B cell (primary cell): Measurements from ENCODE around the gene ABCG1. TPM values are rescaled to one million over a fixed set of nuclear protein-coding genes. Genes with fewer than 3 reads are reported as not detected.

Experiments used
- ATAC-seq: fragments of 200-7000 bp; cut with Tn5 transposase; one replicate; pipeline ENCODE4 v1.10.0; 2021; ENCODE audit warnings: low read depth, mild to moderate bottlenecking, moderate number of reproducible peaks, moderate library complexity
- CTCF ChIA-PET: fragments of 350-600 bp; sonication (Branson Sonifier 250); formaldehyde crosslinking; loops from one replicate; lab custom pipeline; 2021; ENCODE audit warnings: antibody characterized with exemption, inconsistent platforms; lab: Charles Lee
- POLR2A ChIA-PET: fragments of 350-600 bp; sonication (Branson Sonifier 250); formaldehyde crosslinking; loops from one replicate; lab custom pipeline; 2021; ENCODE audit warnings: antibody characterized with exemption; lab: Charles Lee
- DNase-seq: peaks from one replicate; pipeline ENCODE4 v3.0.0; 2013
- H2AFZ ChIP-seq: 2 replicates; pipeline ENCODE4 v1.6.1; 2012; ENCODE audit warnings: mild to moderate bottlenecking, low read depth, low read length; ENCODE audit not compliant: insufficient read depth, poor library complexity, severe bottlenecking
- H3K27ac ChIP-seq, 2 donors: 1 replicate in 1 of 2; 2 replicates in 1 of 2; pipeline ENCODE4 v1.5.1; 2012 to 2013; ENCODE audit warnings: low read length in 2 of 2, mild to moderate bottlenecking in 2 of 2, moderate library complexity in 1 of 2
- H3K27me3 ChIP-seq, 4 experiments: fragments of 200-600 bp in 1 of 4; sonication (generic) in 1 of 4; replicated peaks in 1 of 4; 1 replicate in 2 of 4; 2 replicates in 2 of 4; pipeline versions ENCODE4 v1.6.1 to v1.7.0; 2013 to 2016; ENCODE audit warnings: low read length in 3 of 4, mild to moderate bottlenecking in 2 of 4, mixed read lengths in 1 of 4, moderate library complexity in 1 of 4; ENCODE audit not compliant: insufficient read depth in 4 of 4, control insufficient read depth in 3 of 4; ENCODE audit errors: control extremely low read depth in 1 of 4
- H3K36me3 ChIP-seq, 2 experiments: replicated peaks in 1 of 2; 1 replicate in 1 of 2; 2 replicates in 1 of 2; pipeline versions ENCODE4 v1.6.1 to v1.7.1; 2013; ENCODE audit warnings: low read length in 1 of 2; ENCODE audit not compliant: insufficient read depth in 2 of 2, control insufficient read depth in 1 of 2; ENCODE audit errors: control extremely low read depth in 1 of 2, extremely low read depth in 1 of 2
- H3K4me1 ChIP-seq, 2 donors: fragments of 200-600 bp in 1 of 2; sonication (generic) in 1 of 2; 1 replicate in 1 of 2; 2 replicates in 1 of 2; pipeline versions ENCODE4 v1.5.1 to v1.6.1; 2013 to 2017; ENCODE audit warnings: low read length in 2 of 2; ENCODE audit not compliant: control insufficient read depth in 2 of 2, insufficient read depth in 2 of 2
- H3K4me2 ChIP-seq: replicated peaks from 2 replicates; pipeline ENCODE3; 2012; ENCODE audit warnings: mild to moderate bottlenecking, low read depth, low read length; ENCODE audit not compliant: poor library complexity, severe bottlenecking
- H3K4me3 ChIP-seq, 5 experiments: fragments of 200-600 bp in 1 of 5; sonication (generic) in 1 of 5; 1 replicate in 3 of 5; 2 replicates in 2 of 5; pipeline versions ENCODE4 v1.5.1 to v1.7.0; 2011 to 2016; ENCODE audit warnings: low read length in 4 of 5, mild to moderate bottlenecking in 4 of 5, low read depth in 2 of 5, control low read depth in 1 of 5, moderate library complexity in 1 of 5; ENCODE audit not compliant: insufficient read depth in 1 of 5; ENCODE audit errors: control extremely low read depth in 1 of 5, extremely low read depth in 1 of 5
- H3K79me2 ChIP-seq: fragments of 200-600 bp; sonication (generic); one replicate; pipeline ENCODE4 v1.6.0; 2016; ENCODE audit warnings: low read length; ENCODE audit not compliant: control insufficient read depth, insufficient read depth
- H3K9ac ChIP-seq: fragments of 200-600 bp; sonication (generic); 2 replicates; pipeline ENCODE4 v1.6.1; 2017; ENCODE audit warnings: mild to moderate bottlenecking, low read length, moderate library complexity
- H3K9me3 ChIP-seq, 3 donors: one replicate each; pipeline versions ENCODE4 v1.6.1 to v1.7.1; 2013; ENCODE audit warnings: low read length in 2 of 3; ENCODE audit not compliant: control insufficient read depth in 2 of 3, insufficient read depth in 1 of 3; ENCODE audit errors: control extremely low read depth in 1 of 3
- H4K20me1 ChIP-seq: 2 replicates; pipeline ENCODE4 v1.6.0; 2012; ENCODE audit warnings: mild to moderate bottlenecking, low read length; ENCODE audit not compliant: insufficient read depth, control insufficient read depth, poor library complexity, severe bottlenecking
- H3K27ac Mint-ChIP-seq: one replicate; pipeline ENCODE4 v1.8.0; 2021; ENCODE audit warnings: mixed read lengths
- H3K27me3 Mint-ChIP-seq: one replicate; pipeline ENCODE4 v1.8.0; 2021; ENCODE audit warnings: mixed read lengths
- H3K4me1 Mint-ChIP-seq: one replicate; pipeline ENCODE4 v1.8.0; 2021; ENCODE audit warnings: mixed read lengths
- H3K4me3 Mint-ChIP-seq: one replicate; pipeline ENCODE4 v1.8.0; 2021; ENCODE audit warnings: mixed read lengths
- H3K9me3 Mint-ChIP-seq: one replicate; pipeline ENCODE4 v1.8.0; 2022; ENCODE audit warnings: mixed read lengths; ENCODE audit not compliant: insufficient read depth
- CTCF ChIP-seq: fragments of 200-600 bp; IDR thresholded peaks from one replicate; pipeline ENCODE4 v1.8.0; 2022; ENCODE audit warnings: antibody characterized with exemption, mild to moderate bottlenecking
- EZH2 ChIP-seq: IDR thresholded peaks from 2 replicates; pipeline ENCODE4 v1.6.1; 2012; ENCODE audit warnings: borderline replicate concordance, low read depth, mild to moderate bottlenecking, moderate library complexity, low read length; ENCODE audit not compliant: insufficient read depth, poor library complexity, severe bottlenecking
- WGBS: methylation state at CpG from one replicate; pipeline ENCODE4 v1.1.5; 2013; ENCODE audit warnings: missing lambda C conversion rate; ENCODE audit not compliant: insufficient coverage; 5-methylcytosine and 5-hydroxymethylcytosine counted together
- intact Hi-C: fragments of 100-400 bp; cut with micrococcal nuclease; formaldehyde crosslinking; loops from one replicate; pipeline ENCODE4 v1.10.0; 2022
- polyA plus RNA-seq: library from polyadenylated mRNA; depleted of rRNA; stranded (reverse); fragments of >200 nt; gene quantifications from 2 replicates; pipeline ENCODE4 v1.2.3, GENCODE V29; 2012
- total RNA-seq, 2 donors: library from RNA; stranded (reverse); fragments of 120-200 nt in 1 of 2; gene quantifications; 1 replicate in 1 of 2; 2 replicates in 1 of 2; pipeline versions ENCODE4 v1.2.3 to v1.2.4, GENCODE V29; 2013 to 2022

Gene ABCG1
- total and polyA plus RNA-seq, 2 donors (not counting 1 experiment from before 2014, with no cell fraction given), result 8.7 to 27.5 TPM

- H3K27ac ChIP-seq, result no peak overlapping the region
- no peaks in the 10 kb centered on the region for H3K79me2 ChIP-seq
- Mint-ChIP-seq H3K4me3 (no peak overlapping the region), H3K27me3 (peaks cover 21% of the 10 kb centered on the region), H3K9me3 (peaks cover 13% of the 10 kb centered on the region), H3K4me1 (no peaks in the 10 kb centered on the region), H3K27ac (no peak overlapping the region)
- H3K4me2 ChIP-seq, result no peak overlapping the region
- intact Hi-C loops, result loop anchor here (10.0 kb wide), 1 partner anchor 167 kb away; no protein-coding TSS in a partner anchor
- TF ChIP-seq CTCF (no peak), EZH2 (no peak)
- no peak overlapping the region for H2AFZ ChIP-seq
- no peak overlapping the region for H3K9ac ChIP-seq
- ATAC-seq (no peak), DNase-seq (no peak)
- H4K20me1 ChIP-seq, result no peaks in the 10 kb centered on the region
- H3K4me1 ChIP-seq, result no peaks in the 10 kb centered on the region
- H3K4me3 ChIP-seq, result no peak overlapping the region
- peaks cover 0 to 21% (median 6%) of the 10 kb centered on the region in 4 experiments for H3K27me3 ChIP-seq
- peaks cover 1 to 13% (median 10%) of the 10 kb centered on the region in 3 donors for H3K9me3 ChIP-seq
- POLR2A ChIA-PET, result no interaction called here
- CTCF ChIA-PET, result no interaction called here
- no peaks in the 10 kb centered on the region for H3K36me3 ChIP-seq
Observed at GRCh38 chr21:42331660-42332059, 112.7 kb downstream of the ABCG1 start.

- DNase-seq, result no peak
- H3K79me2 ChIP-seq, result no peaks in the 10 kb centered on the region
- H3K4me1 ChIP-seq, result peaks cover under 1 to 2% of the 10 kb centered on the region in 2 donors
- no peak overlapping the region for H3K4me3 ChIP-seq
- no peaks in the 10 kb centered on the region for H3K36me3 ChIP-seq
- H3K9me3 ChIP-seq, result peaks cover 1 to 13% (median 10%) of the 10 kb centered on the region in 3 donors
- H3K4me1 Mint-ChIP-seq, result peaks cover 4% of the 10 kb centered on the region
- H3K27me3 Mint-ChIP-seq, result peaks cover 27% of the 10 kb centered on the region
- peaks cover 0 to 21% (median 11%) of the 10 kb centered on the region in 4 experiments for H3K27me3 ChIP-seq
- ATAC-seq, result no peak
- ChIA-PET CTCF (interaction anchor here (1.4 kb wide), 1 partner anchor 204 kb away, joined by 4 read pairs; no protein-coding TSS in a partner anchor), POLR2A (no interaction called here)
- TF ChIP-seq EZH2 (no peak), CTCF (no peak)
- no peak overlapping the region for H2AFZ ChIP-seq
- intact Hi-C loops, result loop anchor here (10.0 kb wide), 1 partner anchor 168 kb away; no protein-coding TSS in a partner anchor
- H3K9me3 Mint-ChIP-seq, result peaks cover 13% of the 10 kb centered on the region
- H3K27ac Mint-ChIP-seq, result no peak overlapping the region
- no peak overlapping the region for H3K27ac ChIP-seq
- no peak overlapping the region for H3K4me3 Mint-ChIP-seq
- no peak overlapping the region for H3K4me2 ChIP-seq
- WGBS, result 74% methylated on average over 5 of the region's 5 CpGs
- no peaks in the 10 kb centered on the region for H4K20me1 ChIP-seq
- H3K9ac ChIP-seq, result no peak overlapping the region
Observed at GRCh38 chr21:42332557-42333317, 113.8 kb downstream of the ABCG1 start.
